Ramos (cell line): ENCODE measurements around the gene GARNL3.

Experiments
- in situ Hi-C: fragments of 300-500 bp; cut with MboI; formaldehyde crosslinking; loops from one replicate; pipeline ENCODE4 v1.14.3; 2022; ENCODE audit warnings: low sequenced_read_pairs; ENCODE audit not compliant: unreplicated experiment

Gene GARNL3

DNA sequence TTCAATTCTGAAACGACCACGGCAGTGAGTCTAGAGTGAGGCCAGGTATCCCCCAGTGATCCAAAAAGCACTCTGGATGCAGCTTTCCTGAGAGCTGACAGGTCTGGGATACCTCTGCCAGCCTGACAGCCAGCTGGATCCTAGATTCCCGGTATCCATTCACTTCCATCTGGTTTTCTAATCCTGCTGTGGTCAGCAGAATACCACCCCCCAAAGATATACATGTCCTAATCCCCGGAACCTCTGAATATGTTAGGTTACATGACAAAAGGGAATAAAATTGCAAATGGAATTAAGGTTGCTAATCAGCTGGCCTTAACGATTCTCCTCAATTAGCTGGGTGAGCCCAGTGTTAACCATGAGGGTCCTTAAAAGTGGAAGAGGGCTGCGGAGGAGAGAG lies 158.2 kb downstream of the GARNL3 start:
- in situ Hi-C loops = no loop called here

DNA sequence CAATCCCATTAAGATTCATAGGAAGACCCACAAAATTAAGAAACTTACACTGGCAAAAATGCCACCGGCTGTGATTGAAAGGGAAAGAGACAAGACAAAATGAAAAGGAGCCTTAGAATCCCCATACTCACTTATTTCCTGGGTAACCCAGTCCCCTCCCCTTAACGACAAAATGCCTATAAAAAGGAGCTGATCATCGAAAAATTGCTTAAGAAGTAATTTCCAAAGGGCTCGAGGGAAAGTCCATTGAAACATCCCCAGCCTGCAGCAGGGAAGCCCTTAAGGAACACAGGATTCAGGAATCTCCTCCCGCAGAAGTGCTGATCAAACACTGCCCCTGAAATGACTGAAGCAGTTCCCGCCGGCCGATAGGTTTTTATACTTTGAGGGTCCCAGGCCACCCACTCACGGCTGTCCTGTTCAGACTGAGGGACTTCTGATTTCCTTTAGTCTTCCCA lies 158.9 kb downstream of the GARNL3 start:
- in situ Hi-C loops = no loop called here

DNA sequence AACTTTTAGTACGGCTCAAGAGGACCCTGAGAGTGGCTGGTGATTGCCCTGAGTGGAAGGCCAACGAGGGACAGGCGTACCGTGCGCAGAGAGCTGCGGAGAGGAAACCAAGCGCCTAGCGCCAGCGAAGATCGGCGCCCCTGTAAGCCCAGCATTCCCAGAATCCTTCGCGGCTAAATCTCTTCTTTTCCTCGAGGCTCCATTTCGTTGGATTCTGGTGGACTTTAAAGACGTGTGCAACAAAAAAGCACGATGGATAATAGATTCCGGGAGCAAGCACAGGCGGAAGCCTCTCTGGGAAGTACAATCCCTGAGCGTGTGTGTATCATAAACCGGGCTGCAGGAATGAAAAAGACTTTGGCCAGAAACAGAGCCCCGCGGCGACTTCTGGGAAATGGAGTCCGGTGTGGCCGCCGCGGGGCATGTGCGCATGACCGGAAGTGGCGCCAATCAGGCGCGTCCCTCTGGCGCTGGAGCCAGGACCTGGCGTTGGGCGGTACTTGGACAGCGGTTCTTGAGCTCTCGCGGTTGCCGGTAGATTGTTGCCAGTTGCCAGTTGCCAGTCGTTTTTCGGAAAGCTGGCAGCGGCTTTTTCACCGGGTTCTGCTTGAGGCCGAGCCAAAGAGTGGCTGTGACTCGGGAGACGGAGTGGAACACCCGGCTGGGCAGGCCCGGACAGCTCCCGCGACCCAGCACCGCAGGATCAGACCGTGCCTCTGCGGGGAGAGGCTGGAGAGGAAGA lies 159.5 kb downstream of the GARNL3 start, which contains the start of gene ZNF79:
ZNF79 (plus strand) TSS at position 449 of the 742 bp plus-strand sequence. CDS start 406 bp downstream, outside the sequence.
- in situ Hi-C loops = no loop called here

DNA sequence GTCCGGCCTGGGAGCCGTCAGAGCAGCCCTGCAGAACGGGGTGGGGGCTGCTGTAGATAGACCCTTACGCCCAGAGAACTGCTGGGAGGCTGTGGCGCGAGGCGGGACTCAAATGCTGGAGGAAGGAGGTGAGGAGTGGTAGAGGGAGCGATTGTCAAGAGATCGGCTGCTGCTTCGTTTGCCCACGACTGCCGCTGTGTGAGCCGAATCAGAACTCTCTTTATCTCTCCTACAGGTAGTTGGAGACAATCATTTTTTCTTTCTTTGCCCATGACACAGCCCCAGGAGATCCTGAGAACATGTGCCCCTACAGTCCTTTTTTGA lies 160.1 kb downstream of the GARNL3 start:
- in situ Hi-C loops = no loop called here

DNA sequence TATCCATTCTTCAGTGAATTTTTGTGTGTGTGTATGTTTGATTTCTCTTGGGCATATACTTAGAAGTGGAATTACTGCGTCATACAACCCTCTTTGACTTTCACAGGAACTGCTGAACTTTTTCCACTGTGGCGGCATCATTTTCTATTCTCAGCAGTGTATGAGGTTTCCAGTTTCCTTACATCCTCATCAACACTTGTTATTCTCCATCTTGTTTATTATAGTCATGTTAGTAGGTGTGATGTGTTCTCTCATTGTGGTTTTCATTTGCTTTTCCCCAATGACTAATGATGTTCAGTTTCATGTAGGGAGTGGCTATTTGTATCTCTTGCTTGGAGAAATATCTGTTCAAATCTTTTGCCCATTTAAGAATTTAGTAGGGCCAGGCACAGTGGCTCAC lies 162.2 kb downstream of the GARNL3 start:
- in situ Hi-C loops = no loop called here

DNA sequence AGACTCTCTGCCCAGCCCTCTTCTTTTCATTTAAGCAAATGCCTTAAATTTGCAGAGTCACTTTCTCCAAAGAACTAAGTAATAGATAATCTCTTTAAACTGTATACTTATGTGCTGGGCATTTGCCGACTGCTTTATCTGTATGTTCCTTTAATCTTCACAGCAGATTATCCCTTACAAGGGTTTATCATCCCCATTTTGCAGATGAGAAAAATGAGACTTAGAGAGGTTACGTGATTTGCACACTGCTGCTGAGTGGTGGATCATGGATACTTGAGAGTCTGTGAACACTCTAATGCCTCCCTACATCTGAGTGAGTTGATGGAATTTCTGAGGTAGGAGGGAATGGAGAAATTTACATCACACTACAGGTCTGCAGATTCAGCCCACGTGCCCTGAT lies 163.8 kb downstream of the GARNL3 start:
- in situ Hi-C loops = no loop called here

DNA sequence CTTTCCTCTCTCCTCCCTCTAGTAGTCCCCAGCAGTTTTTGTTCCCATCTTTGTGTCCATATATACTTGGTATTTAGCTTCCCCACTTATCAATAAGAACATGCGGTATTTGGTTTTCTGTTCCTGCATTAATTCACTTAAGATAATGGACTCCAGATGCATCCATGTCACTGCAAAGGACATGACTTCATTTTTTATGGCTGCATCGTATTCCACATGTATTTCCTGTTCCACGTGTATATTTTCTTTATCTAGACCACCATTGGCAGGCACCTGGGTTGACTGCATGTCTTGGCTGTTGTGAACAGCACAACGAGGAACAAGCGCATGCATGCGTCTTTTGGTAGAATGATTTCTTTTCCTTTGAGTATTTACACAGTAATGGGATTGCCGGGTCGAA lies 165.8 kb downstream of the GARNL3 start:
- in situ Hi-C loops = no loop called here

DNA sequence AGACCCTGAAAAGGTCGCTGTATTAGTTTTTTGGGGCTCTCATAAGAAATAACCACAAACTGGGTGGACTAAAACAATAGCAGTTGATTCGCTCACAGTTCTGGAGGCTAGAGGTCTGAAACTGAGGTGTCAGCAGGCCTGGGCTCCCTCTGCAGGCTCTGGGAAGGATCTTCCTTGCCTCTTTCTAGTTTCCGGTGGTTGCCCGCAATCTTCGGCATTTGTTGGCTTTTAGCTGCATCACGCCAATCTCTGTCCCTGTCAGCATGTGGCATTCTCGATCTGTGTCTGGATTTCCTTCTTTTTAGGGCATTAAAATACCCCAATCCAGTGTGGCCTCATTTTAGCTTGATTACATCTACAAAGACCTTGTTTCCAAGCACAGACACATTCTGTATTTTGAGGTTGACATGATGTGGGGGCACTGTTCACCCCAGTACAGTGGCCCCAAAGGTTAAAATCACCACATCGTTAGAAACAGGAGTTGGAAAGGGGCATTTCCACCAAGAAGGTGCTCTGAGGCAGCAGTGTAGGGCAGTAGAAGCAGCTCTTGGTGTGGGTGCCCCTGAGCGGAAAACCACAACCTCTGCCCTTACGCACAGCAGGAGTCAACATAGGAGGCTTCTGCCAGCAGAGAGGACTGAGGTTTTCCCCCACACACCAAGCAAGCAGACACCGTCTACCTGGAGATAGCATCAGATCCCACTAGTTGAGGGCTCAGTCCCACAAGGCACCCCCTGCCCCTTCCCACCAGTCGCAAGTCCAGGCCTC lies 173.1 kb downstream of the GARNL3 start:
- in situ Hi-C loops = no loop called here

DNA sequence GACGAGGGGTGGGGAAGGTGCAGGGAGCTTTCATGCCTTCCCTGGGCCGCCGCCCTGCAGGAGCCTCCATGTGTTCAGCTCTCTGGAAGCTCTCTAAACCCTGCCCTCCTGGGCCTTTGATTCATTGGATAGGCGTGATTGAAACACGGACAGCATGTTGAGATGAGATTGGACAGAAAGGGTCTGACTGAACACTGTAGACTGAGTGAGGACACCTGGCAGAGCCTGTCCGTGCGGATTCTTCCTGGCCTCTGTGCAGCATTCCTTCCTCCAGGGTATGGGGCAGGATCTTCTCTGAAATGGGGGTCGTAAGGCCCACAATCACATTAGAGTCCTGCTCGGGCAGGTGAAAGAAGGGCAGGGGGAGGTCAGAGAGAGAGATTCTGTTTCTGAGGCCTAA lies 173.8 kb downstream of the GARNL3 start:
- in situ Hi-C loops = no loop called here
